Measurements from ENCODE around the gene C4orf51.

Gene C4orf51

DNA sequence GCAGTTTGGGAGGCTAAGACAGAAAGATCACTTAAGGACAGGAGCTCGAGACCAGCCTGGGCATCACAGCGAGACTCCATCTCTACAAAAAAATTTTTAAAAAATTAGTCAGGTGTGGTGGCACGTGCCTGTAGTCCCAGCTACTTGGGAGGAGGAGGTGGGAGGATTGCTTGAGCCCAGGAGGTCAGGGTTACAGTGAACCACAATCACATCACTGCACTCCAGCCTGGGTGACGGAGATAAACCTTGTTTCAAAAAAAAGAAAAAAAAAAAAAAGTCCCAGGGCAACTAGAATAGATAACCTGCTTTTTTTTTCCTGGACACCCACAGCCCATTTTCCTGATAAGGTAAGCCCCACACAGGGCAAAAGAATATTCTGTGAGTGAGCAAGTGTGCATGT lies 96.3 kb downstream of the C4orf51 start:
- ATAC-seq (ENCODE audit: insufficient read depth, low read depth): no peak
- Histone ChIP-seq H3K4me1 (ENCODE audit: insufficient read depth, low read length) (no peaks in the 10 kb centered on the region), H3K4me2 (ENCODE audit: insufficient read depth, low read length) (no peak overlapping the region), H2AFZ (ENCODE audit: low read depth, low read length) (no peak overlapping the region), H3K27ac (ENCODE audit: low read length) (no peak overlapping the region), H3K79me2 (ENCODE audit: insufficient read depth, low read length) (no peaks in the 10 kb centered on the region), H3K27me3 (ENCODE audit: insufficient read depth, low read length, poor library complexity) (no peaks in the 10 kb centered on the region), H3K4me3 (ENCODE audit: low read depth in 1 of 2, low read length in 2 of 2) (no peak overlapping the region), H3K9me3 (ENCODE audit: insufficient read depth, low read length, severe bottlenecking) (no peaks in the 10 kb centered on the region), H3K9ac (ENCODE audit: low read depth, low read length) (no peak overlapping the region), H4K20me1 (ENCODE audit: insufficient read depth, low read length) (no peaks in the 10 kb centered on the region), H3K36me3 (ENCODE audit: insufficient read depth, low read length) (no peaks in the 10 kb centered on the region)
- no peak for TF ChIP-seq EZH2 (IDR thresholded peaks at IDR 0.05; ENCODE audit: borderline replicate concordance, low read depth, low read length, severe bottlenecking)
- TF ChIP-seq, protein P1, sequence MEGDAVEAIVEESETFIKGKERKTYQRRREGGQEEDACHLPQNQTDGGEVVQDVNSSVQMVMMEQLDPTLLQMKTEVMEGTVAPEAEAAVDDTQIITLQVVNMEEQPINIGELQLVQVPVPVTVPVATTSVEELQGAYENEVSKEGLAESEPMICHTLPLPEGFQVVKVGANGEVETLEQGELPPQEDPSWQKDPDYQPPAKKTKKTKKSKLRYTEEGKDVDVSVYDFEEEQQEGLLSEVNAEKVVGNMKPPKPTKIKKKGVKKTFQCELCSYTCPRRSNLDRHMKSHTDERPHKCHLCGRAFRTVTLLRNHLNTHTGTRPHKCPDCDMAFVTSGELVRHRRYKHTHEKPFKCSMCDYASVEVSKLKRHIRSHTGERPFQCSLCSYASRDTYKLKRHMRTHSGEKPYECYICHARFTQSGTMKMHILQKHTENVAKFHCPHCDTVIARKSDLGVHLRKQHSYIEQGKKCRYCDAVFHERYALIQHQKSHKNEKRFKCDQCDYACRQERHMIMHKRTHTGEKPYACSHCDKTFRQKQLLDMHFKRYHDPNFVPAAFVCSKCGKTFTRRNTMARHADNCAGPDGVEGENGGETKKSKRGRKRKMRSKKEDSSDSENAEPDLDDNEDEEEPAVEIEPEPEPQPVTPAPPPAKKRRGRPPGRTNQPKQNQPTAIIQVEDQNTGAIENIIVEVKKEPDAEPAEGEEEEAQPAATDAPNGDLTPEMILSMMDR (IDR thresholded peaks at IDR 0.05; ENCODE audit: borderline replicate concordance, extremely low read depth, low read length, poor library complexity, severe bottlenecking): no peak
- DNase-seq: no peak

DNA sequence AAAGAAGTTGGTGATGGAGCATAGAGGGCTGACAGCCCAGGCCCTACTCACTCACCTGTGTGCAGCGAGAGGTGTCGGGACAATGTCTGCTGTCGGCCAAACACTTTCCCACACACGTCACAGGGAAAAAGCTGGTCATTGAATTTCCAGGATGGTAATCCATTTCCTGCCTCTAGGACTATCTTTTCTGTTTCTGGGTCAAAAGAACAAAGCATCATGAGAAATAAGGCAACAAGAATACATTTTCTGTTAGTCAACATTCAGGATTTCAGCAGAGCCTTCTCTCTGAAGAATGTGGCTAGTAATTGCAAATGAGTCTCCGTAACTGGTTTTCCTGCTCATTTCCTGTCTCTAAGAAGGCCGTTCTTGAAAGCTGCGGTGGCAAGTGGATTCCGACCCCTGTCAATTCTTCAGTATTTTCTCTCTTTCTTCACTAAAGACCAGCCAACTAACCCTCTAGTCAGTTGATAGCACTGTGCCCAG lies 99.4 kb downstream of the C4orf51 start:
- H3K9me3 ChIP-seq (ENCODE audit: insufficient read depth, low read length, severe bottlenecking): no peaks in the 10 kb centered on the region
- no peaks in the 10 kb centered on the region for H4K20me1 ChIP-seq (ENCODE audit: insufficient read depth, low read length)
- H3K9ac ChIP-seq (ENCODE audit: low read depth, low read length): no peak overlapping the region
- H3K27ac ChIP-seq (ENCODE audit: low read length): no peak overlapping the region
- H3K36me3 ChIP-seq (ENCODE audit: insufficient read depth, low read length): no peaks in the 10 kb centered on the region
- ATAC-seq (ENCODE audit: insufficient read depth, low read depth): no peak
- no peaks in the 10 kb centered on the region for H3K4me1 ChIP-seq (ENCODE audit: insufficient read depth, low read length)
- H3K4me3 ChIP-seq (ENCODE audit: low read depth in 1 of 2, low read length in 2 of 2): no peak overlapping the region
- DNase-seq: no peak
- H3K79me2 ChIP-seq (ENCODE audit: insufficient read depth, low read length): no peaks in the 10 kb centered on the region
- H3K27me3 ChIP-seq (ENCODE audit: insufficient read depth, low read length, poor library complexity): no peaks in the 10 kb centered on the region
- TF ChIP-seq, protein P1 (IDR thresholded peaks at IDR 0.05; ENCODE audit: borderline replicate concordance, extremely low read depth, low read length, poor library complexity, severe bottlenecking): no peak
- no peak for TF ChIP-seq EZH2 (IDR thresholded peaks at IDR 0.05; ENCODE audit: borderline replicate concordance, low read depth, low read length, severe bottlenecking)
- no peak overlapping the region for H3K4me2 ChIP-seq (ENCODE audit: insufficient read depth, low read length)
- no peak overlapping the region for H2AFZ ChIP-seq (ENCODE audit: low read depth, low read length)

DNA sequence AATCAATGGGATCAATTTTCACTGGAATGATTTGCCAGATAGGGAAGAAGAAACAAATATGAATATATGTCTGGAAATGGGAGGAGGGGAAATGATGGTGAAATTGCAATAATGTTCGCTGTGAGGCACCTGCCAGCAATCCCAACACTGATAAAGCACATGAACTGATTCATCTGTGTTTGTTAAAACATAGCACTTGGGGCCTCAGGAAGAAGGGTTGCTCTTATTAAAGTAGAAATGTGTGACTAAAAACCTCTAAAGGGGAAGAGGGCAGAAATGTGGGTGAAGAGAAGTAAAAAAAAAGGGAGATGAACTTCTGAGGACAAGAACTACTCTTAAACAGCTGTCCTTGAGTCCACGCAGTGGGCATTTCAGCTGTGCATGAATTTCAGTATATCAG lies 101.4 kb downstream of the C4orf51 start:
- H3K27ac ChIP-seq (ENCODE audit: low read length): no peak overlapping the region
- no peaks in the 10 kb centered on the region for H3K36me3 ChIP-seq (ENCODE audit: insufficient read depth, low read length)
- no peak for TF ChIP-seq EZH2 (IDR thresholded peaks at IDR 0.05; ENCODE audit: borderline replicate concordance, low read depth, low read length, severe bottlenecking)
- TF ChIP-seq, protein P1 (IDR thresholded peaks at IDR 0.05; ENCODE audit: borderline replicate concordance, extremely low read depth, low read length, poor library complexity, severe bottlenecking): no peak

More for the DNA sequence above, 101.4 kb downstream of the C4orf51 start:
- Histone ChIP-seq H3K4me1 (ENCODE audit: insufficient read depth, low read length) (no peaks in the 10 kb centered on the region), H3K79me2 (ENCODE audit: insufficient read depth, low read length) (no peaks in the 10 kb centered on the region), H3K9ac (ENCODE audit: low read depth, low read length) (no peak overlapping the region), H3K4me2 (ENCODE audit: insufficient read depth, low read length) (no peak overlapping the region), H3K4me3 (ENCODE audit: low read depth in 1 of 2, low read length in 2 of 2) (no peak overlapping the region), H3K27me3 (ENCODE audit: insufficient read depth, low read length, poor library complexity) (no peaks in the 10 kb centered on the region), H2AFZ (ENCODE audit: low read depth, low read length) (no peak overlapping the region), H3K9me3 (ENCODE audit: insufficient read depth, low read length, severe bottlenecking) (no peaks in the 10 kb centered on the region), H4K20me1 (ENCODE audit: insufficient read depth, low read length) (no peaks in the 10 kb centered on the region)
- ATAC-seq (ENCODE audit: insufficient read depth, low read depth): no peak
- DNase-seq: no peak

Data from DND-41 (cell line).